GM21717 (cell line): Measurements from ENCODE around the gene TEX51.

Source experiments
- ATAC-seq: cut with Tn5 transposase; IDR thresholded peaks from one replicate; pipeline ENCODE4 v1.9.1; 2021; ENCODE audit warnings: mild to moderate bottlenecking, moderate library complexity; ENCODE audit not compliant: unreplicated experiment

TEX51 gene

DNA sequence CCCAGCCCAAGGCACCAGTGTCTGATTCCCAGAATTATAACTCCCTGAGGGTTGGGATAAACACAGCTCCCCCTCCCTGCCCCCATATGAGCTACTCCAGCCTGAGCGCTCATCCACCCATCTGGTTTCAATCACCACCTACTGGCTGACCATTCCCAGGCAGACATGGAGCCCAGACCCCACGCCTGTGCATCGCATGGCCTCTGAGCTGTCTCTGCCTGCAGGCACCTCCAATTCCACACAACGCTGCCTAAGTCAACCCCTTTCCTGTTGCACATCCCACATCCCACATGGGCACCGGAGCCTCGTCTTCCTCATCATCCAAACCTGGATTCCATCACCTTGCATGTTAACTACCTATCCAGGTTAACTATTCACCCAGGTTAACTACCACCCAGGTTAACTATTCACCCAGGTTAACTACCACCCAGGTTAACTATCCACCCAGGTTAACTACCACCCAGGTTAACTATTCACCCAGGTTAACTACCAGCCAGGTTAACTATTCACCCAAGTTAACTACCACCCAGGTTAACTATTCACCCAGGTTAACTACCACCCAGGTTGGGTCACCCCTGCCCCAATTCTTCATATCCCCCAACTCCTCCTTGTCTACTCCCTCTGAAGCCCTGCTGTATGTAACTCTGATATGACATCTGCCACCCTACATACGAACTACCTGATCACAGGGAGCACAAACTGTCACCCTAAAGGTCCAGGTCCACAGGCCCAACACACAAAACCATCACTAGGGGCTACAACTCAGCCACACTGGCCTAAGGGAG, 47.8 kb downstream of the TEX51 start:
- no peak for ATAC-seq

DNA sequence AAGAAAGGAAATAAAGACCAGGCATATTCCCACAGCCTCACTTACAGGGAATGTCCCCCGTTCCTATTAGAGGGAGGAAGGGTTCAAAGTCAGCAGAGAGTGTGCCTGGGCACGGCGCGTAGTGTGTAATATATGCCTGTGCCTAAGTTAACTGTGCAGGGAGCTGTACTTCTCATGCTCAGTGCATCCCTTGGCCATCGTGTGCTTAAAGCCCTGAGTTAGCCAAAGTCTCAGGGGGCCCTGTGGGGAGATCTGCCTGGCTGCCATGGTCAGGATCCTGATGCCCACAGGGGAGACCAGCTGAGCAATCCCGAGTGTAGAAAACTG, 48.4 kb downstream of the TEX51 start:
- no peak for ATAC-seq

DNA sequence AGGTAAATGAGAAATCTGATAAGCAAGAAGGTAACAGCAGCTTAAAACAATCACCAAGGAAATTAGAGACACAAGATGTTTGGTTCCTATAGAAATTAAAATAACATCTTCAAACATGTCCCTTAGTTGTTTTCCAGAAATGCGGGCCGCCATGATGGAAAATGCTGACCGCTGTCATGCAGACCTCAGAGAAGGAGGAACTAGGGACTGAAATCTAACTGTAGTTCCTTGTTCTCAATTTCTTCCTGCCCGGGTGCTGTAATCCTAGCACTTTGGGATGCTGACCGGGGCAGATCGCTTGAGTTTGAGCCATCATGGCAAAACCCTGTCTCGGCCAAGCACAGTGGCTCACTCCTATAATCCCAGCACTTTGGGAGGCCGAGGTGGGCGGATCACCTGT, 51.1 kb downstream of the TEX51 start:
- ATAC-seq, result no peak

DNA sequence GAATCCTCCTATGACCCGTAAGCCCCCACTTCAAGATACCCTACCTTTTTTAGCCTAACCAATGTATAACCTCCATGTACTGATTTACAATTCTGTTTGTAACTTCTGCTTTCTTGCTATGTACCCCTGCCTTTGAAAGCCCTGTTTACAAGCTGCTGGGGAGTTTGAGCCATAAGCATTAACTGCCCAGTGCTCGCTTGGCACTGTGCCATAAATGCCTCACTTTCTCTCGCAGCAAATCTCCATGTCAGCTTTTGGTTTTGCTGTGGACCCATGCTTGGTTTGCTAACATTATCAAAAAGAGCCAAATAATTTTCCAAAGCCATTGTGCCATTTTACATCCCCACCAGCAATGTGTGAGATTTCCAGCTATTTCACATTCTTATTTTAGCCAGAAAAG, 51.8 kb downstream of the TEX51 start:
- no peak for ATAC-seq
